ENCODE results near the gene RALBP1.
A peak's percentile ranks its signal among the peaks of the same experiment; 100 is the strongest.

The RALBP1 gene

DNA sequence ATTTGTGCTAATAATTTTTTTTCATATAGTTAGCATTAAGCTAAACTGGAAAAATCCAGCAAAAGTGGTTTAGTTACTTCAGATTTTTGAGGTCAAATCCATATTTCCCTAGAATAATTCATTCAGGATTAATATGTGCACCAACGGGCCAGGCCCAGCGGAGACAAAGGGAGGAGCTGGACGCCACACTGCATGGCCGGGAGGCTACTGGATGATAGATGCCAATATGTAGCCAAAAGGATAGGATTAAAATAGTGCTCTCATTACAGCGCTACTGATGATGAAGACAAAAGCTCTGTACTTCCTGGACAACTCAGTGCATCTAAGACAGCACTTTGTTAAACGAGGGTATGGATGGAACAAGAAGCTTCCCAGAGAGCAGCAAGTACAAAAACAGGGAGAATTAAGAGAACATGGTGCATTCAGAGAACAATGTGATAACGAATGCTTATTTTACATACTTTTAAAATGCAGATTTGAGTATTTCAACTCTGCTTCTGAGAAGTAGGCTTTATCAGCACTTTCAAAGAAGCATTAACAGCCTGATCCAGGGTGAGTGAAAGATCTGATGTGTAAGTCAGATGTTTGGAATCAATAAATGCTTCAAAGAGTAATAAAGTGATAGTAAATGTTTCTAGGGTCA is 99.3 kb downstream of the RALBP1 start:
- Mint-ChIP-seq H3K27ac (peak overlapping the region in 1 of 2 donors; percentile 8), H3K27me3 (no peaks in the 10 kb centered on the region), H3K4me1 (ENCODE audit: low read depth in 2 of 2) (no peaks in the 10 kb centered on the region), H3K36me3 (ENCODE audit: insufficient read depth) (peaks cover 44% of the 10 kb centered on the region), H3K4me3 (no peak overlapping the region), H3K9me3 (no peaks in the 10 kb centered on the region)
- ATAC-seq (replicated peaks) (no peak), DNase-seq (no peak)

DNA sequence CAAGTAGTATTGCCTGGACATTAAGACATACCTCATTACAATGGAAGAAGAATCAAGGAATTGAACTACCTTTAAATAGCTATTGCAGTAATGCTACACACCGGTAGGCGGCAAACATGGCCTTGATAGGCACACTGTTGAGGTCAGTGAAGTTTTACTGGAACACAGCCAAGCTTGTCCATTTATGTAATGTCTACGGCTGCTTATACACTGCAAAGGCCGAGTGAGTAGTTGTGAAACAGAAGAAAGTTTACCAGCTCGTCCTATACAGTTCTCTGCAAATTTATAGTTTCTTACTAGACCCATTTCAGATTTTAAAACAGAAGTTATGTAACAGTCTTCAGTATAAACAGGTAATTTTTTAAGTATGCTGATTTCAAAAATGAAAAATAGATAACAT is 100.2 kb downstream of the RALBP1 start:
- Mint-ChIP-seq H3K27ac (peak overlapping the region; percentile 8 to 70), H3K36me3 (ENCODE audit: insufficient read depth) (peaks cover 38% of the 10 kb centered on the region), H3K27me3 (no peaks in the 10 kb centered on the region), H3K4me1 (ENCODE audit: low read depth in 2 of 2) (no peaks in the 10 kb centered on the region), H3K9me3 (no peaks in the 10 kb centered on the region), H3K4me3 (no peak overlapping the region)
- peak; percentile 51 for ATAC-seq (replicated peaks)
- DNase-seq: peak in 1 of 3 experiments; percentile 10

DNA sequence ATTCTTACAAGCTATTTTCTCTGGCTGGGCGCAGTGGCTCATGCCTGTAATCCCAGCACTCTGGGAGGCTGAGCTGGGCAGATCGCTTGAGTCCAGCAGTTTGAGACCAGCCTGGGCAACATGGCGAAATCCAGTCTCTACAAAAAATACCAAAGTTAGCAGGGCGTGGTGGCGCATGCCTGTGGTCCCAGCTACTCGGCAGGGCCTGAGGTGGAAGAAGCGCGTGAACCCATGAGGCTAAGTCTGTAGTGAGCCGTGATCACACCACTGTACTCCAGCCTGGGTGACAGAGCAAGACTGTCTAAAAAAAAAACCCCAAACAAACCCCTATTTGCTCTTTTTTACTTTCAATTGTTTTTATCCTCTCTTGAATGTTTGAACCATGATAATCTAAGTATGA is 102.0 kb downstream of the RALBP1 start:
- Mint-ChIP-seq H3K27me3 (no peaks in the 10 kb centered on the region), H3K9me3 (no peaks in the 10 kb centered on the region), H3K4me1 (ENCODE audit: low read depth in 2 of 2) (no peaks in the 10 kb centered on the region), H3K4me3 (no peak overlapping the region), H3K36me3 (ENCODE audit: insufficient read depth) (peaks cover 56% of the 10 kb centered on the region), H3K27ac (no peak overlapping the region)
- no peak for DNase-seq
- ATAC-seq (replicated peaks): no peak

DNA sequence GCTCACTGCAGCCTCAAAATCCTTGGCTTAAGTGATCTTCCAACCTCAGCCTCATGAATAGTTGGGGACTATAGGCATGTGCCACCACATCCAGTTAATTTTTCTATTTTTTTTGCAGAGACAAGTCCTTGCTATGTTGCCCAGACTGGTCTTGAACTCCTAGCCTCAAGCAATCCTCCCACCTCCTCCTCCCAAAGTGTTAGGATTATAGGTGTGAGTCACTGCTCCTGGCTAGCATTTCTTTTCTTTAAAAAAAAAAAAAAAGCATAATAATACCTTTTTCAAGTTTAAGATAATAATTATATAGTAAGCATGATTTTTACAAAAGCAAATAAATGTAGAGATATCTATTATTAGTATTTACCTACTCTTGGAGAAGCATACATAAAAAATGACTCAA is 103.0 kb downstream of the RALBP1 start:
- Mint-ChIP-seq H3K36me3 (ENCODE audit: insufficient read depth) (peaks cover 62% of the 10 kb centered on the region), H3K27ac (no peak overlapping the region)
- DNase-seq: no peak

DNA sequence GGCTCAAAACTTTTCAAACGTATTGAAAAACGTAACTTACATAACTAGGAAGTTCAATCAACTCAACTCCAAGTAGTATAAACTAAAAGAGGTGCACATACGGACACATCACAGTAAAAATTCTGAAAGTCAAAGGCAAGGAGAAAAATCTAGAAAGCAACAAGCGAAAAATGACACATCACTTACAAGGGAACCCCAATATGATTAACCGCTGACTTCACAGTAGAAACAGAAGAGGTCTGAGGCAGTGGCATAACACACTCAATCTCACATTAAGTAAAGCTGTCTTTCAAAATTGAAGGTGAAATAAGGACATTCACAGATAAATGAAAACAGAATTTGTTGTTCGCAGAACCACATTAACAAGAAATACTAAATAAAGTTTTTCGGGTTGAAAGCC is 106.4 kb downstream of the RALBP1 start:
- peaks cover 49% of the 10 kb centered on the region for H3K36me3 Mint-ChIP-seq (ENCODE audit: insufficient read depth)
- H3K9me3 Mint-ChIP-seq: no peaks in the 10 kb centered on the region
- DNase-seq: no peak
- no peak for ATAC-seq (replicated peaks)
- no peaks in the 10 kb centered on the region for H3K27me3 Mint-ChIP-seq
- peaks cover 0 to 1% of the 10 kb centered on the region in 2 donors for H3K4me1 Mint-ChIP-seq (ENCODE audit: low read depth in 2 of 2)
- no peak overlapping the region for H3K4me3 Mint-ChIP-seq
- no peak overlapping the region for H3K27ac Mint-ChIP-seq

More for the DNA sequence above, 103.0 kb downstream of the RALBP1 start:
- Mint-ChIP-seq H3K4me3 (no peak overlapping the region), H3K27me3 (no peaks in the 10 kb centered on the region), H3K4me1 (ENCODE audit: low read depth in 2 of 2) (no peaks in the 10 kb centered on the region), H3K9me3 (no peaks in the 10 kb centered on the region)
- no peak for ATAC-seq (replicated peaks)

DNA sequence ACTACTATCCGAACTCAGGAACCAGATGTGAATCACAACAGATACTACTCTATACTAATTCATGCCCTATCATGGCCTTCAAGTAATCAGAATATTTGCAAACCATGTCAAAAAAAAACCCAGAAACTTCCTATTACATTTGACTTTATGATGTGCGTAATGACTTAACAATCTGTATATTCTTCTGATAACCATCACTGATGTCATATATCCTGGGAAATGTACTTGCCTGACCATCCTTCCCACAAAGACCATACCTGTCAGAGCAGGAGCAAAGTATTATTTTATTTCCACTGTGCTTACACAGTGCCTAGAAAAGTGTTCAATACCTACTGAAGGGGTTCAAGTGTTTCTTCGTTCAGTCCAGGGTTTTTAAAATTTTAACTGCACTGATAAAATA is 111.5 kb downstream of the RALBP1 start:
- H3K27ac Mint-ChIP-seq: no peak overlapping the region
- no peak for DNase-seq
- no peak for ATAC-seq (replicated peaks)
- no peak overlapping the region for H3K4me3 Mint-ChIP-seq
- no peaks in the 10 kb centered on the region for H3K27me3 Mint-ChIP-seq
- H3K4me1 Mint-ChIP-seq (ENCODE audit: low read depth in 2 of 2): peaks cover 0 to 3% of the 10 kb centered on the region in 2 donors
- H3K36me3 Mint-ChIP-seq (ENCODE audit: insufficient read depth): peaks cover 60% of the 10 kb centered on the region
- H3K9me3 Mint-ChIP-seq: no peaks in the 10 kb centered on the region

All from effector memory CD8-positive, alpha-beta T cell (primary cell).